ENCODE measurements around the gene PPP1R3E.
"Not testable (repeated sequence)": the region's sequence is repeated elsewhere in the genome, so short reads cannot be mapped to it uniquely, and the experiment has no call there.

DNA sequence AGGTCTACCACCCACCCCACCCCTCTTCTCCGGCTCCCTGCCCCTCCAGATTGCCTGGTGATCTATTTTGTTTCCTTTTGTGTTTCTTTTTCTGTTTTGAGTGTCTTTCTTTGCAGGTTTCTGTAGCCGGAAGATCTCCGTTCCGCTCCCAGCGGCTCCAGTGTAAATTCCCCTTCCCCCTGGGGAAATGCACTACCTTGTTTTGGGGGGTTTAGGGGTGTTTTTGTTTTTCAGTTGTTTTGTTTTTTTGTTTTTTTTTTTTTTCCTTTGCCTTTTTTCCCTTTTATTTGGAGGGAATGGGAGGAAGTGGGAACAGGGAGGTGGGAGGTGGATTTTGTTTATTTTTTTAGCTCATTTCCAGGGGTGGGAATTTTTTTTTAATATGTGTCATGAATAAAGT is 23.1 kb upstream of the PPP1R3E start:
- TF ChIP-seq, protein P1, sequence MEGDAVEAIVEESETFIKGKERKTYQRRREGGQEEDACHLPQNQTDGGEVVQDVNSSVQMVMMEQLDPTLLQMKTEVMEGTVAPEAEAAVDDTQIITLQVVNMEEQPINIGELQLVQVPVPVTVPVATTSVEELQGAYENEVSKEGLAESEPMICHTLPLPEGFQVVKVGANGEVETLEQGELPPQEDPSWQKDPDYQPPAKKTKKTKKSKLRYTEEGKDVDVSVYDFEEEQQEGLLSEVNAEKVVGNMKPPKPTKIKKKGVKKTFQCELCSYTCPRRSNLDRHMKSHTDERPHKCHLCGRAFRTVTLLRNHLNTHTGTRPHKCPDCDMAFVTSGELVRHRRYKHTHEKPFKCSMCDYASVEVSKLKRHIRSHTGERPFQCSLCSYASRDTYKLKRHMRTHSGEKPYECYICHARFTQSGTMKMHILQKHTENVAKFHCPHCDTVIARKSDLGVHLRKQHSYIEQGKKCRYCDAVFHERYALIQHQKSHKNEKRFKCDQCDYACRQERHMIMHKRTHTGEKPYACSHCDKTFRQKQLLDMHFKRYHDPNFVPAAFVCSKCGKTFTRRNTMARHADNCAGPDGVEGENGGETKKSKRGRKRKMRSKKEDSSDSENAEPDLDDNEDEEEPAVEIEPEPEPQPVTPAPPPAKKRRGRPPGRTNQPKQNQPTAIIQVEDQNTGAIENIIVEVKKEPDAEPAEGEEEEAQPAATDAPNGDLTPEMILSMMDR (conservative IDR thresholded peaks at IDR 0.05; ENCODE audit: low read depth, low read length), result not testable (repeated sequence)
- not testable (repeated sequence) for TF ChIP-seq EZH2 (IDR thresholded peaks at IDR 0.05; ENCODE audit: borderline replicate concordance, low read depth, low read length, poor library complexity, severe bottlenecking)
